Astrocyte of the spinal cord (primary cell): Measurements from ENCODE around the gene KLHL40.

Experiments used
- DNase-seq: peaks from one replicate; pipeline ENCODE4 v3.0.0; 2011; ENCODE audit warnings: low read depth, low spot score
- H3K4me3 ChIP-seq: 2 replicates; pipeline ENCODE4 v1.5.1; 2011; ENCODE audit warnings: low read depth, mild to moderate bottlenecking, low read length, moderate library complexity
- in situ Hi-C: cut with HindIII; loops from 2 replicates; pipeline ENCODE4 v1.10.0; 2017; ENCODE audit warnings: low sequenced_read_pairs
- TF ChIP-seq, protein P1 (sequence below): IDR thresholded peaks from 2 replicates; pipeline ENCODE4 v1.5.1; 2012; ENCODE audit warnings: low read depth, mild to moderate bottlenecking, low read length, inconsistent platforms

The KLHL40 gene

DNA sequence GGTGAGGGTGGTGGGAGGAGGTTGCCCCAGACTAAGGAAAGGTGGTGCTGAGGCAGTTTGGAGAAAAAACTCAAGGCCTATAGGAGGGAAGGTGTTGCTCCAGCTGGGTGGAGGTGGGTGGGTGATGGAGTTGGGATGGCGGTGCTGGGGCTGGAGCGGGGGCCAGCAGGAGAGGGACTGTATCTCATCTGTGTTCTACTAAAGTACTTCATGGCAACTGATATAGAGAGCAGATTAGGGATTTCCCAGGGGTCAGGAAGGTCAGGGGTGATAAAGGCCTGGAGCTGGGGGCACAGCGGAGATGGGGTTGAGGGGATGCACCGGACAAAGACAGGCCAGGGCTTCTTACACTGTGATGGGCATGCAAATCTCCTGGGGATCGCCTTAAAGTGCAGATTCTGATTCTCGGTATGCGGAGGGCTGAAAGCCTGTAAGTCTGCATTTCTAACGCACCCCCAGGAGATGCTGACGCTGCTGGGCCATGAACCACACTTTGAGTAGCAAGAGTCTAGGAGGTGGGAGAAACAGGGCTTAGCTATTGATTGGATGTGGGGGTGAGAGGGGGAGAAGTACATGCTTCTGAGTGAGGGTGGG lies 4.2 kb downstream of the KLHL40 start:
- TF ChIP-seq, protein P1, sequence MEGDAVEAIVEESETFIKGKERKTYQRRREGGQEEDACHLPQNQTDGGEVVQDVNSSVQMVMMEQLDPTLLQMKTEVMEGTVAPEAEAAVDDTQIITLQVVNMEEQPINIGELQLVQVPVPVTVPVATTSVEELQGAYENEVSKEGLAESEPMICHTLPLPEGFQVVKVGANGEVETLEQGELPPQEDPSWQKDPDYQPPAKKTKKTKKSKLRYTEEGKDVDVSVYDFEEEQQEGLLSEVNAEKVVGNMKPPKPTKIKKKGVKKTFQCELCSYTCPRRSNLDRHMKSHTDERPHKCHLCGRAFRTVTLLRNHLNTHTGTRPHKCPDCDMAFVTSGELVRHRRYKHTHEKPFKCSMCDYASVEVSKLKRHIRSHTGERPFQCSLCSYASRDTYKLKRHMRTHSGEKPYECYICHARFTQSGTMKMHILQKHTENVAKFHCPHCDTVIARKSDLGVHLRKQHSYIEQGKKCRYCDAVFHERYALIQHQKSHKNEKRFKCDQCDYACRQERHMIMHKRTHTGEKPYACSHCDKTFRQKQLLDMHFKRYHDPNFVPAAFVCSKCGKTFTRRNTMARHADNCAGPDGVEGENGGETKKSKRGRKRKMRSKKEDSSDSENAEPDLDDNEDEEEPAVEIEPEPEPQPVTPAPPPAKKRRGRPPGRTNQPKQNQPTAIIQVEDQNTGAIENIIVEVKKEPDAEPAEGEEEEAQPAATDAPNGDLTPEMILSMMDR, result no peak
- no peak for DNase-seq
- in situ Hi-C loops, result no loop called here
- H3K4me3 ChIP-seq, result no peak overlapping the region

- no peak overlapping the region for H3K4me3 ChIP-seq
- TF ChIP-seq, protein P1, result no peak
- no peak for DNase-seq
- in situ Hi-C loops, result no loop called here
These were observed 4.9 kb downstream of the KLHL40 start for GRCh38 chr3:42690191-42690590.

GRCh38 chr3:42690766-42691680 lies 5.7 kb downstream of the KLHL40 start:
- in situ Hi-C loops, result no loop called here
- DNase-seq, result no peak
- no peak overlapping the region for H3K4me3 ChIP-seq
- TF ChIP-seq, protein P1, result no peak

- DNase-seq, result no peak
- in situ Hi-C loops, result no loop called here
- H3K4me3 ChIP-seq, result no peak overlapping the region
- TF ChIP-seq, protein P1, result no peak
These were observed 6.7 kb downstream of the KLHL40 start for GRCh38 chr3:42691816-42692666.

- DNase-seq, result no peak
- TF ChIP-seq, protein P1, result no peak
- H3K4me3 ChIP-seq, result no peak overlapping the region
- in situ Hi-C loops, result no loop called here
These were observed 7.6 kb downstream of the KLHL40 start for GRCh38 chr3:42692667-42693529.

DNA sequence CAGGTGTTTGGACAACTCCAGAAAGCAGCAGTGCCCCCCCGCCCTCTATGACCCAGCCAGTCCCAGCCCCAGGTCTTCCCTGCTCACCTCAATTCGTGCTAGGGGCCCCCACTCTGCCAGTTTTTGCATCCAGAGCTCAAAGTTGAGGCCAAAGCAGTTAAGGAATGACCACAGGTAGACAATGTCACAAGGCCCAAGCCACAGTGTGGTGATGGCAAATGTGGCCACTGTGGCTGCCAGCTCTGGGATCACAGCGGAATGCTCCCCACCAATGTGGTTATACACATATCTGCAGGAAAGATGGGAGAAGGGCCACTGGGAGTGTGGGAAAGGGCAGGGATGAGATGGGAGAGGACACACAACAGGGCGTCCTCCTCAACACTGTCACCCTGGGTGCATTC lies 8.2 kb downstream of the KLHL40 start:
- in situ Hi-C loops, result no loop called here
- TF ChIP-seq, protein P1, result no peak
- no peak overlapping the region for H3K4me3 ChIP-seq
- no peak for DNase-seq
